ENCODE results near the gene TTC28.
"Not testable (repeated sequence)": the region's sequence is repeated elsewhere in the genome, so short reads cannot be mapped to it uniquely, and the experiment has no call there.

Gene TTC28

DNA sequence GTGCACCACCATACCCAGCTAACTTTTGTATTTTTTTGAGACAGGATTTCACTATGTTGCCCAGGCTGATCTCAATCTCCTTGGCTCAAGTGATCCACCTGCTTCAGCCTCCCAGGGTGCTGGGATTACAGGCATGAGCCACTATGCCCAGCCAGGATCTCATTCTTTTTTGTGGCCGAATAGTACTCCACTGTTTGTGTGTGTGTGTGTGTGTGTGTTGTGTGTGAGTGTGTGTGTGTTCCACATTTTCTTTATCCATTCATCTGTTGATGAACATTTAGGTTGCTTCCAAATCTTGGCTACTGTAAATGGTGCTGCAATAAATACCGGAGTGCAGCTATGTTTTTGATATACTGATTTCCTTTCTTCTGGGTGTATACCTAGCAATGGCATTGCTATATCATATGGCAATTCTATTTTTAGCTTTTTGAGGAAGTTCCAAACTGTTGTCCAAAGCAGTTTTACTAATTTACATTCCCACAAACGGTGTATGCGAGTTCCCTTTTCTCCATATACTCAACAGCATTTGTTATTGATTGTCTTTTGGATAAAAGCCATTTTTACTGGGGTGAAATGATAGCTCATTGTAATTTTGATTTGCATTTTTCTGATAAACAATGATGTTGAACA is 105.4 kb downstream of the TTC28 start:
- Histone ChIP-seq H3K4me1 (ENCODE audit: control insufficient read depth, insufficient read depth, low read length) (no peaks in the 10 kb centered on the region), H3K27me3 (replicated peaks; ENCODE audit: control insufficient read depth, insufficient read depth, low read length) (no peaks in the 10 kb centered on the region), H3K9me3 (ENCODE audit: control insufficient read depth, low read length) (no peaks in the 10 kb centered on the region), H3K36me3 (ENCODE audit: control insufficient read depth, insufficient read depth, low read length, severe bottlenecking) (no peaks in the 10 kb centered on the region), H3K4me3 (ENCODE audit: low read length) (no peak overlapping the region), H3K9ac (ENCODE audit: low read length) (no peak overlapping the region)
- no peak for DNase-seq (ENCODE audit: low read depth)

DNA sequence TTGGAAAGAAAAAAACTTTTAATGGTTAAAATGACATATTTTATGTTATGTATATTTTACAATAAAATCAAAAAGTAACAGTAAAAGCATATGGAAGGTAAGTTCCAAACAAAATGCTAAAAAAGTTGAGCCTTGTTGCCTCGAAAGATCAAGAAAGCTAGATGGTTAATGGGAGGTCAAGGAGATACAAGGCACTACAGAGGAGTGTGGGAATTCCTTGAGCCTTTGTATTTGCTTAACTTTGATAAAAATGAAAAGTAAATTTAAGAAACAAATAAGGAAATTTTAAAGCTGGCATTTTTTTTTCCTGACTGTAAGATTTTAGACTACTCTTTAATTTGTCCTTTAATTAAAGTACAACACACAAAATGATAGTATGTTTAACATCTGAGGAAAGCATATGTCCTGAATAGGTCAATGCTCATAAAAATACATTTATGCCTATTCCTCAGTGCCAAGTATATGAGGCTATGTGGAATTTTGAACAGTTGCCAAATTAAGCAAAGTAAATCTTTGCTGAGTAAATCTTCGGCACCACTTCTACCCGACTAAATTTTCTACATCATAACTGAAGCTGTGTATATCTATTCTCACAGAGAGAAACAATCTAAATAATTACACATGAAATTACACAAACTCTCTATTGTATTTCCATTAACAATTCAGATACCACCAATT is 108.8 kb downstream of the TTC28 start:
- Histone ChIP-seq H3K9ac (ENCODE audit: low read length) (no peak overlapping the region), H3K36me3 (ENCODE audit: control insufficient read depth, insufficient read depth, low read length, severe bottlenecking) (no peaks in the 10 kb centered on the region), H3K4me3 (ENCODE audit: low read length) (no peak overlapping the region), H3K27me3 (replicated peaks; ENCODE audit: control insufficient read depth, insufficient read depth, low read length) (no peaks in the 10 kb centered on the region), H3K4me1 (ENCODE audit: control insufficient read depth, insufficient read depth, low read length) (no peaks in the 10 kb centered on the region), H3K9me3 (ENCODE audit: control insufficient read depth, low read length) (no peaks in the 10 kb centered on the region)
- peak; percentile 18 for DNase-seq (ENCODE audit: low read depth)

DNA sequence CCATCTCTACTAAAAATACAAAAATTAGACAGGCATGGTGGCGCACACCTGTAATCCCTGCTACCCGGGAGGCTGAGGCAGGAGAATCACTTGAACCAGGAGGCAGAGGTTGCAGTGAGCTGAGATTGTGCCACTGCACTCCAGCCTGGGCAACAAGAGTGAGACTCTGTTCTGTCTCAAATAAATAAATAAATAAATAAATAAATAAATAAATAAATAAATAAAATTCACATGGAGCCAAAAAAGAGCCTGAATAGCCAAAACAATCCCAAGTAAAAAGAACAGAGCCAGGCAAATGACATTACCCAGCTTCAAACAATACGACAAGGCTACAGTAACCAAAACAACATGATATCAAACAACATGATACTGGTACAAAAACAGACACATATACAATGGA is 110.7 kb downstream of the TTC28 start:
- not testable (repeated sequence) for H3K4me3 ChIP-seq (ENCODE audit: low read length); H3K36me3 ChIP-seq (ENCODE audit: control insufficient read depth, insufficient read depth, low read length, severe bottlenecking); H3K27me3 ChIP-seq (replicated peaks; ENCODE audit: control insufficient read depth, insufficient read depth, low read length); H3K4me1 ChIP-seq (ENCODE audit: control insufficient read depth, insufficient read depth, low read length); H3K9me3 ChIP-seq (ENCODE audit: control insufficient read depth, low read length); DNase-seq (ENCODE audit: low read depth); H3K9ac ChIP-seq (ENCODE audit: low read length)

DNA sequence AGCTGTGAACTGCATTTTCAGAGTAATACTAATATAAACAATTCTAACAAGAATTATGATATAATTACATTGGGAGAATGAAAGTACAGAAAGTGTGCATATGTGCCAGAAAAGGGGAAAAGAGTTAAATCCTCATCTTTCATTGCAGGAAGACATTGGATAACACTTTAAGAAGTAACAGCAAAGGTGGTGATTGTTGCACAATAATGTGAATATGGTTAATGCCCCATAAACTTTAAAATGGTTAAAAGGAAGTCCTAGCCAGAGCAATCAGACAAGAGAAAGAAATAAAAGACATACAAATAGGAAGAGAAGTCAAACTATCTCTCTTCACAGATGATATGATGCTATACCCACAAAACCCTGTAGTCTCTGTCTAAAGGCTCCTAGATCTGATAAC is 111.5 kb downstream of the TTC28 start:
- Histone ChIP-seq H3K4me1 (ENCODE audit: control insufficient read depth, insufficient read depth, low read length) (peaks cover 3% of the 10 kb centered on the region), H3K4me3 (ENCODE audit: low read length) (no peak overlapping the region)

DNA sequence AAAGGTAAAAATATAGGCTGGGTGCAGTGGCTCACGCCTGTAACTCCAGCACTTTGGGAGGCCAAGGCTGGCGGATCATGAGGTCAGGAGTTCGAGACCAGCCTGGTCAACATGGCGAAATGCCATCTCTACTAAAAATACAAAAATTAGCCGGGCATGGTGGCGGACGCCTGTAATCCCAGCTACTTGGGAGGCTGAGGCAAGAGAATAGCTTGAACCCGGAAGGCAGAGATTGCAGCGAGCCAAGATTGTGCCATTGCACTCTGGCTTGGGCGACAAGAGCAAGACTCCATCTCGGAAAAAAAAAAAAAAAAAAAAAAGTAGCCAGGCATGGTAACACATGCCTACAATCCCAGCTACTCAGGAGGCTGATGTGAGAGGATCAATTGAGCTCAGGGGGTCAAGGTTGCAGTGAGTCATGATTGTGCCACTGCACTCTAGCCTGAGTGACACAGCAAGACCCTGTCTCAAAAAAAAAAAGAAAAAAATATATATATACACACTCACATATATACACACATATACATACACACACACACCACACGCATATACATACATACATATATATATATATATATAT is 112.6 kb downstream of the TTC28 start:
- DNase-seq (ENCODE audit: low read depth); H3K4me1 ChIP-seq (ENCODE audit: control insufficient read depth, insufficient read depth, low read length); H3K36me3 ChIP-seq (ENCODE audit: control insufficient read depth, insufficient read depth, low read length, severe bottlenecking); H3K9ac ChIP-seq (ENCODE audit: low read length); H3K27me3 ChIP-seq (replicated peaks; ENCODE audit: control insufficient read depth, insufficient read depth, low read length); H3K4me3 ChIP-seq (ENCODE audit: low read length); H3K9me3 ChIP-seq (ENCODE audit: control insufficient read depth, low read length): not testable (repeated sequence)

More for the DNA sequence above, 111.5 kb downstream of the TTC28 start:
- Histone ChIP-seq H3K36me3 (ENCODE audit: control insufficient read depth, insufficient read depth, low read length, severe bottlenecking) (no peaks in the 10 kb centered on the region), H3K9ac (ENCODE audit: low read length) (no peak overlapping the region), H3K9me3 (ENCODE audit: control insufficient read depth, low read length) (no peaks in the 10 kb centered on the region), H3K27me3 (replicated peaks; ENCODE audit: control insufficient read depth, insufficient read depth, low read length) (no peaks in the 10 kb centered on the region)
- DNase-seq (ENCODE audit: low read depth) = no peak

DNA sequence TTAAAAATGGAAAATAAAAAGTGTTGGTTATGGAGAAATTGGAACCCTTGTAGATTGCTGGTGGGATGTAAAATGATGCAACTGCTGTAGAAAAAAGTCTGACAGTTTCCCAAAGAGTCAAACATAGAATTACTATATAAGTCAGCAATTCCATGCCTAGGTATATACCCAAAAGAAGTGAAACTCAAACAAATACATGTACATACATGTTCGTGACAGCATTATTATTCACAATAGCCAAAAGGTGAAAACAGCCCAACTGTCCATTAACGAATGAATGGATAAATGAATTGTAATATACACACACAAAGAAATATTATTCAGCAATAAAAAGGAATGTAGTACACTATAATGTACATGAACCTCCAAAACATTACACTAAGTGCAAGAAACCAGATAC is 116.0 kb downstream of the TTC28 start:
- H3K36me3 ChIP-seq (ENCODE audit: control insufficient read depth, insufficient read depth, low read length, severe bottlenecking) = no peaks in the 10 kb centered on the region
- no peak overlapping the region for H3K9ac ChIP-seq (ENCODE audit: low read length)
- no peaks in the 10 kb centered on the region for H3K9me3 ChIP-seq (ENCODE audit: control insufficient read depth, low read length)

DNA sequence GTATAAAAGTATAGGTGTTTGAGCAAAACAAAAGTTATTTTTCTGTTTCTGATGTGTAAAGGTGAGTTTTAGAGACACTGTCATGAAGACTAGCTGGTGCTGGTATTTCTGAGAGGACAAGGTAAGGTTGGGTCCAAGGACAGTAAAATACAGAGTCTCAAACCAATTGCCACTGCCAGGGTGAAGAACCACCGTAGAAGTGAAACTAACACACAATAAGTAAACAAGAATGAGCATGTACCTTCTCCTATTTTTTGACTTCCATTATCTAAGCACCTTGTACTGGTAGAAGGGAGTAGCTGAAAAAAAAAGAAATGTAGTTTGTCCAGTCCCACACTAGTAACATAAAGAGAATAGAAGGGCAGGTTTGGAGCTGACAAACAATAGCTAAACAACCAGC is 117.3 kb downstream of the TTC28 start:
- no peaks in the 10 kb centered on the region for H3K9me3 ChIP-seq (ENCODE audit: control insufficient read depth, low read length)
- DNase-seq (ENCODE audit: low read depth) = no peak
- H3K4me3 ChIP-seq (ENCODE audit: low read length) = no peak overlapping the region
- peaks cover 14% of the 10 kb centered on the region for H3K4me1 ChIP-seq (ENCODE audit: control insufficient read depth, insufficient read depth, low read length)
- H3K36me3 ChIP-seq (ENCODE audit: control insufficient read depth, insufficient read depth, low read length, severe bottlenecking) = no peaks in the 10 kb centered on the region
- no peaks in the 10 kb centered on the region for H3K27me3 ChIP-seq (replicated peaks; ENCODE audit: control insufficient read depth, insufficient read depth, low read length)
- H3K9ac ChIP-seq (ENCODE audit: low read length) = no peak overlapping the region

More for the DNA sequence above, 116.0 kb downstream of the TTC28 start:
- Histone ChIP-seq H3K27me3 (replicated peaks; ENCODE audit: control insufficient read depth, insufficient read depth, low read length) (no peaks in the 10 kb centered on the region), H3K4me1 (ENCODE audit: control insufficient read depth, insufficient read depth, low read length) (peaks cover 14% of the 10 kb centered on the region), H3K4me3 (ENCODE audit: low read length) (no peak overlapping the region)
- no peak for DNase-seq (ENCODE audit: low read depth)

DNA sequence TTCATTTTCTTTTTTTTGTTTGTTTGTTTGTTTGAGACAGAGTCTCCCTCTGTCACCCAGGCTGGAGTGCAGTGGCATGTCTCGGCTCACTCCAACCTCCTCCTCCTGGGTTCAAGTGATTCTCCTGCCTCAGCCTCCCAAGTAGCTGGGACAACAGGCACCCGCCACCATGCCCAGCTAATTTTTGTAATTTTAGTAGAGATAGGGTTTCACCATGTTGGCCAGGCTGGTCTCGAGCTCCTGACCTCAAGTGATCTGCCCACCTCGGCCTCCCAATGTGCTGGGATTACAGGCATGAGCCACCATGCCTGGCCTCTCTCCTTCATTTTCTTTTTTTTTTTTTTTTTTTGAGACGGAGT is 118.9 kb downstream of the TTC28 start:
- H3K27me3 ChIP-seq (replicated peaks; ENCODE audit: control insufficient read depth, insufficient read depth, low read length); H3K9ac ChIP-seq (ENCODE audit: low read length); H3K36me3 ChIP-seq (ENCODE audit: control insufficient read depth, insufficient read depth, low read length, severe bottlenecking); H3K4me3 ChIP-seq (ENCODE audit: low read length); DNase-seq (ENCODE audit: low read depth); H3K9me3 ChIP-seq (ENCODE audit: control insufficient read depth, low read length): not testable (repeated sequence)
- peaks cover 14% of the 10 kb centered on the region for H3K4me1 ChIP-seq (ENCODE audit: control insufficient read depth, insufficient read depth, low read length)

DNA sequence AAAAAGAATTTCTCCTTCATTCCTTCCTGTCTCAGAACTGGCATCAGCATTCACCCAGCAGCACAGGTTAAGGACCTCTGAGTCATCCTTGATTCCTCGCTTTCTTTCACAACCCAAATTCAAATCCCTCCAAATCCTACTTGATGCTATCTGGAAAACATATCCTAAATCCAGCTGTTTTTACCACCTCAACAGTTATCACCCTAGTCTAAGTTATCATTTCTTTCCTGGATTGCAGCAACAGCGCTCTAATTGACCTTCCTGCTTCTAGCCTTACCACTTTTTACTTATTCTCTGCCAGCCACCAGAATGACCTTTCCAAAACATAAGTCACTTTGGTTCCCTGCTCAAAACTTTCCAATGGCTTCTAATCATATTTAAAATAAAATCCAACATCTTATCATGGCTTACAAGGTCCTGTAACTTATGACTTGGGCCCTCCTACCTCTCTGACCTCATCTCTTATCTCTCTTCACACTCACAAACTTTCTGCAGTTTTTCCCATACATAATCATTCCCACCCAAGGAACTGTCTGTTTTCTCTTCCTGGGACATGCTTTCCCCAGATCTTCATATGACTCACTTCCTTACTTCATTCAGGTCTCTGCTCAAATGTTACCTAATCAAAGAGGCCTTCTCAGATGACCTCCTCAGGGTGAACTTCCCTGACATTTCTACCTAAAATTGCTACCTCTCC is 119.4 kb downstream of the TTC28 start:
- H3K9ac ChIP-seq (ENCODE audit: low read length) = no peak overlapping the region
- DNase-seq (ENCODE audit: low read depth) = peak; percentile 60
- no peaks in the 10 kb centered on the region for H3K36me3 ChIP-seq (ENCODE audit: control insufficient read depth, insufficient read depth, low read length, severe bottlenecking)
- no peaks in the 10 kb centered on the region for H3K9me3 ChIP-seq (ENCODE audit: control insufficient read depth, low read length)
- H3K4me1 ChIP-seq (ENCODE audit: control insufficient read depth, insufficient read depth, low read length) = peaks cover 13% of the 10 kb centered on the region
- H3K27me3 ChIP-seq (replicated peaks; ENCODE audit: control insufficient read depth, insufficient read depth, low read length) = no peaks in the 10 kb centered on the region
- peak overlapping the region; percentile 9 for H3K4me3 ChIP-seq (ENCODE audit: low read length)

DNA sequence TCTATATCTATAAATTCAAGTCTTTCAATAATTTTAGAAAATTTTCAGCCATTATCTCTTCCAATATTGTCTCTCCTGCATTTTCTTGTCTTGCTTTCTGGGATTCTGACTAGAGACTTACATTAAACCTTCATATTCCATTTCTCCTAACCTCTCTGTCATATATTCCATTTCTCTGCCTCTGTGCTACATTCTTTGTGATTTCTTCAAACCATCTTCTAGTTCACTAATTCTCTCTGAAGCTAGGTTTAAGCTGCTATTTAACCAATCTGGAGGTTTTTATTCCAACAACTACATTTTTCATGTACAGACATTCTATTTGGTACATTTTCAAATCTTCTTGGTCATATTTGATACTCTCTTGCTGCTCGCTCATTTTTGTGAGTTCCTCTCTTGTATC is 122.5 kb downstream of the TTC28 start:
- H3K9me3 ChIP-seq (ENCODE audit: control insufficient read depth, low read length) = no peaks in the 10 kb centered on the region
- no peak overlapping the region for H3K9ac ChIP-seq (ENCODE audit: low read length)
- H3K4me3 ChIP-seq (ENCODE audit: low read length) = no peak overlapping the region
- no peaks in the 10 kb centered on the region for H3K36me3 ChIP-seq (ENCODE audit: control insufficient read depth, insufficient read depth, low read length, severe bottlenecking)
- H3K4me1 ChIP-seq (ENCODE audit: control insufficient read depth, insufficient read depth, low read length) = peaks cover 11% of the 10 kb centered on the region
- H3K27me3 ChIP-seq (replicated peaks; ENCODE audit: control insufficient read depth, insufficient read depth, low read length) = no peaks in the 10 kb centered on the region
- DNase-seq (ENCODE audit: low read depth) = no peak

DNA sequence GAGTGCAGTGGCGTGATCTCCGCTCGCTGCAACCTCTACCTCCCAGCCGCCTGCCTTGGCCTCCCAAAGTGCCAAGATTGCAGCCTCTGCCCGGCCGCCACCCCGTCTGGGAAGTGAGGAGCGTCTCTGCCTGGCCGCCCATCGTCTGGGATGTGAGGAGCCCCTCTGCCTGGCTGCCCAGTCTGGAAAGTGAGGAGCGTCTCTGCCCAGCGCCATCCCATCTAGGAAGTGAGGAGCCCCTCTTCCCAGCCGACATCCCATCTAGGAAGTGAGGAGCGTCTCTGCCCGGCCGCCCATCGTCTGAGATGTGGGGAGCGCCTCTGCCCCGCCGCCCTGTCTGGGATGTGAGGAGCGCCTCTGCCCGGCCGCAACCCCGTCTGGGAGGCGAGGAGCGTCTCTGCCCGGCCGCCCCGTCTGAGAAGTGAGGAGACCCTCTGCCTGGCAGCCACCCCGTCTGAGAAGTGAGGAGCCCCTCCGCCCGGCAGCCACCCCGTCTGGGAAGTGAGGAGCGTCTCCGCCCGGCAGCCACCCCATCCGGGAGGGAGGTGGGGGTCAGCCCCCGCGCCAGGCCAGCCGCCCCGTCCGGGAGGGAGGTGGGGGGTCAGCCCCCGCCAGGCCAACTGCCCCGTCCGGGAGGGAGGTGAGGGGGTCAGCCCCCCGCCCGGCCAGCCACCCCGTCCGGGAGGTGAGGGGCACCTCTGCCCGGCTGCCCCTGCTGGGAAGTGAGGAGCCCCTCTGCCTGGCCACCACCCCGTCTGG is 126.4 kb downstream of the TTC28 start:
- H3K4me1 ChIP-seq (ENCODE audit: control insufficient read depth, insufficient read depth, low read length); DNase-seq (ENCODE audit: low read depth); H3K9ac ChIP-seq (ENCODE audit: low read length); H3K9me3 ChIP-seq (ENCODE audit: control insufficient read depth, low read length); H3K4me3 ChIP-seq (ENCODE audit: low read length); H3K36me3 ChIP-seq (ENCODE audit: control insufficient read depth, insufficient read depth, low read length, severe bottlenecking); H3K27me3 ChIP-seq (replicated peaks; ENCODE audit: control insufficient read depth, insufficient read depth, low read length): not testable (repeated sequence)
